GM19463 (cell line): ENCODE measurements around the gene UQCRQ.

Experiments
- ATAC-seq: cut with Tn5 transposase; IDR thresholded peaks from one replicate; pipeline ENCODE4 v1.9.1; 2021; ENCODE audit warnings: mild to moderate bottlenecking, moderate library complexity; ENCODE audit not compliant: unreplicated experiment

UQCRQ gene

DNA sequence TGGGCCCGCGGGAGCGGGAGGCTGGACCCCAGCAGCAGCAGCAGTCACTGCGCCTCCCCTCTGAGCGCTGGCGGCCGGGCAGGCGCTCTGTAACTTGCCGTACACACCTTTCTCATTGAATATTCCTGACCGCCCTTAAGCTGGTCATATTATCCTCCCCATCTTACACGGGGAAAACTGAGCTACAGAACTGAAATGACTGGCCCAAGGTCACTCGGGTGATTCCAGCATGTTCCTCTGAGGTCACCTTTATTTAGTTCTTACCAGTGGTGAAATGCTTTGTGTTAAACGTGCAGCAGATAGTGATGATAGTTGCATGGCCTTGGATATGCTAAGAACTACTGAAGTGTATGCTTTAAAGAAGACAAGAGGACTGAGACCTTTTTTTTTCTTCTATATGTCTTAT, 607 bp downstream of the UQCRQ start:
- ATAC-seq = no peak

DNA sequence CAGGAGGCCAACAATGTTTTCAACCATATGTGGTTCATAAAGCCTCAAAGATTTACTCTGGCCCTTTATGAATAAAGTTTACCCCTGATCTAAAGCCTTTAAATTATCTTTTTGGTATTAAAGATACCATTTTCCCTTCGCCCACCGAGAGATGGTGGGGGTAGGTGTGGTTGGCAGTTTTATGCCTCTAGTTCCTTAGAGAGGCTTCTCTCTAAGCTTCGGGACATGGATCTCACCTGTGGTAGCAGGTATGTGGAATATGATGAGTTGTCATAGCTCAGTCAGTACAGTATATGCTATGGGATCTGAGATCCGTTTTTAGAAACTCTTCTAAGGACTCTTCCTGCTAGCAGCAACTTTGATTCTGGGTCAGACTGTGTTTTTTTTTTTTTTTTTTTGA, 2.3 kb downstream of the UQCRQ start:
- ATAC-seq = no peak

- no peak for ATAC-seq
These were observed 4.4 kb downstream of the UQCRQ start for GRCh38 chr5:132870801-132871200.

- ATAC-seq = no peak
These were observed 5.2 kb downstream of the UQCRQ start for GRCh38 chr5:132871459-132872284.

DNA sequence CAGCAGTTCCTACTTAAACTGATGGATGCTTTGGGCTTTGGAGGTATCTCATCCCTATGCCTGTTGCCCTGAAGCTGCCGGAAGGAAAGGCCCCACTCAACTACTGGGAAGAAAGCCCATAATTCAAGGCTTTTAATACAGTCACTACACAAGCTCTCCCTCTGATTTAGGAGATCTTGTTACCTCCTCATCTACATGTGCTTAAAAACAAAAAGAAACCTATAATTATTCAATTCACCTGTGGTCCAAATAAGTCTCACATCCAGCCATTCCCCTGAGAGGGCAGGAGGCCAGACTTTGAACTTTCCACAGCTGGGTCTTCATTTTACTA, 6.3 kb downstream of the UQCRQ start:
- ATAC-seq = no peak

DNA sequence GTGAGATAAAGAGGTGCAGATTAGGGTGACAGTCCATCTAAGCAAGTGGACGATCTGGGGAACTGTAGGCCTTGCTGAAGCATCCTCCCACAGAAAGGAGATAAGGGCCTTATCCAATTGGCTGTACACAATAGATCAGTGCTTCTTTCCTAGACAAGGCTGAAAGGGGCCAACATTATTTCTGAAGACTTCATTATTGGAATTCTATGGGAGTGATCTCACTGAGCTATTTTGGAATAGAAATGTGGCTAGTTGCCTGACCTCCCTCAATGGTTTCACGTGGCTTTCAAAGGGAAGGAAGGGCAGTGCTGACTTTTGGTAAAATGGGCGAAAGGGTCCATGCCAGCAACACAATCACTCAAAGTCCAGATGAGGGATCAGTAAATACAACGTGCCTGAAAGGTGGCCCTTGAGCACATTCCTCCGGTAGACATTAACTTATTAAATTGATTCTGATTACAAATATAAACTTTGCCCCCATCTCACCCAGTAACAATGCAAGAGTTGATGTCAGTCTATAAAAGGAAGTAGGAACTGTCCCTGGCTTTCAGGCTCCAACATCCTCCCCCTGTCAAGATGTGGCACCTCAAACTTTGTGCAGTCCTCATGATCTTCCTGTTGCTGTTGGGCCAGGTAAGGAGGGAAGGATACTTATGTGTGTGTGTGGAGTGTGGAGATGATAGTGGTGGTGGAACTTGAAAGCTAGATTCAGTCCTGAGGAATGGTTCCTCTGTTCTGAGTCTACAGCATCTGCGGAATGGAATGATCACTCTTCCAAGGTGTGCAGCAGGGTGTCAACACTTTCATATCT, 6.9 kb downstream of the UQCRQ start, which contains the start of gene LEAP2:
LEAP2 (plus strand) TSS at position 550 of the 811 bp plus-strand sequence; CDS start at position 577, 27 bp downstream.
- no peak for ATAC-seq

DNA sequence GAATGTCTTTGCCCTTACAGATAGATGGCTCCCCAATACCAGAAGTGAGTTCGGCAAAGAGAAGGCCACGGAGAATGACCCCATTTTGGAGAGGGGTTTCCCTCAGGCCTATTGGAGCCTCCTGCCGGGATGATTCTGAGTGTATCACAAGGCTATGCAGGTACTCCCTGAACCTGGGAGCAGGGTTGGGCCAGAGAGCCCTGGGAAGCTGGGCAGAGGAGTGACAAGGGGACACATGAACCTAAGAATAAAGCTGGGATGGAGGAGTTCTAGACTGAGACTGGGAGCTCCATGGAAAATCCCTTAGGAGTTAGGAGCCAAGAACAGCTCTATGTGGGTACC, 7.5 kb downstream of the UQCRQ start:
- no peak for ATAC-seq

DNA sequence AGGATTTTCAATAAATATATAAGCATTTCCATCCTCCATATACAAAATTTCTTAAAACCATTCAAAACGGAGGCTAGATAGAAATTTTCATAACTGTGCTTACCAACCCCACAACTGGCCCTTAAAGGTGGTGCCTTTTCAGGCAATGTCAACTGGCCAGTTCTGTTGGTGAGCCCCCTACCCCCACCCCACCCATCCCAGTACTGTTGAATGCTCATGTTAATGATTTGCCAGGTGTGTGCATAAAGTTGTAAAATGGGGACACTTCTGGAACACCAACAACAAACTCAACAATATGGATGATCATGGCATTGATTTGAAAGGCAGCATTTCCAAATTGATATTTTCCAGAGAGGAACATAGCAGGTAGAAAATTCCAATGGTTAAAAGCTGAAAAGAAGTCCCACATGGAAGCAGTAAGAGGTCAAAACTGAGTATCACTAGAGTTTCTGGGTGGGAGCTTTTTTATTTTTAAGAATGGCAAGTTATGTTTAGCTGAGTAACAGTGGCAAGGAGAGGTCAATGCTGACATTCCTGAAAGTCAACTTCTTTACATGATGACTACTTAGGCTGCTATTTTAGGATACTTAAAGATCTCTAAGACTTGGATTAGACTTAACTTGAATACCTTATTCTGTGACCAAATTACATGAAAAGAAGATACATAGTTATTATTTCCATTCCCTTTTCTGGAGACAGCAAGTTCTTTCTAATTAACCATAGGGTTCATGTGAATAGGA, 9.7 kb downstream of the UQCRQ start:
- ATAC-seq = no peak

DNA sequence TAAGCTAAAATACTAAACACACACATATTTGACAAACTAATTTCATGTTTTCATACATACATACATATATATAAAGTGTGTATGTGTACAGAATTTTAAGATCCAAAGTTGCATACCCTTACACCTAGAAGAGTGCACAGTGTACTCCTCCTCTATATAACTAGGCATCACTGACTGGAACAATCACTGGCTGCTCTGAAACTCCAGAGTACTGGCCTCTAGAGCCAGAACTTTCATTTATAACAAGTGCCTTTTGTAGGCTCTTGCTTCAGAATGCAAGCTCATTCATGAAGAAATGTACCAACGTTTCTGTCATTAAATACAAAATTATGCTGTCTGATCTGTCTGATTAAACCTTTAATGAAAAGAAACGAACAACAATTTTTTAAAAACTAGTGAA, 11.0 kb downstream of the UQCRQ start:
- ATAC-seq = no peak

DNA sequence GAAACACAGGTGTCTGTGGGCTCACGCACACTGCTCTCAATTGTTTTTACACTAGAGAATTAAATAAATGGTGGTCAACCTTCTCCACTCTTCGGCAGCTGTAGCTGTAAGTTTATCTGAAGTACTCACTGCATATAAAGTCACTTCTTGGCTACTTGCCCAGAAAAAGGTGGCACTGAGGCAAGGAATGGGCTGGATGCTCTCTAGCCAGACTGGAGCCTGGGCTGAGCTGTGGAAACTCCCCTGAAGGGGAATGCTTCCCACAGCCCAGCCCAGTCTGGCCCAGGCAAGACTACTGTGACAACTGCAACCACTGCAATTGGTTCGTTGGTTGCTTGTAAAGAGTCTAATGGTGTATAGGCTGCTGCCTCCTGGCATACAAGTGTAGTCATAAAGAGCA, 11.5 kb downstream of the UQCRQ start:
- no peak for ATAC-seq

DNA sequence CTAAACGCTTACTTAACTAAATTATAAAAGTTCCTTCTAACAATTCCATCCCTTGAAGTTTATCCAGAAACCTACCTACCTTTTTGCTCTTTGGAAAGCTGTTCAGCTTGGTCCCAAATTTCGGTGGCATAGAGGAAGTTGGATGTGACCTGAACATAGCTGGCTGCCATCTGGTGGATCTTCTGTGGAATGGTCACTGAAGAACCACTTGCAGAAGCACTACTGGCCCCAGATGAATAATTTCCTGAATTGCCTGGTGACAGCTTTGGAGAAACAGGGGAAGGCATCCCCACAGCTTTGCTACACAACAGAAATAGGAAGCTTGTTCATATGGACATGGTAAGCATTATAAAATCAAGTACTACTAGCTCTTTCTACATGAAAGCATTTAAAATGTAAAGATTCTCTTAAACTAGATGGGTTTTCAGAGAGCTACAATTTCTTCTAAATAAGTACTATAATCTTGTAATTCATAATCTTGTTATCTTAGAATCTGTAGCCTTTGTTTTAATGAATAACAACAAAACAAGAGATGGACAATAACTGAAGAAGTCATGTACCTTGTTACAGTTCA, 16.9 kb downstream of the UQCRQ start:
- no peak for ATAC-seq

GRCh38 chr5:132884548-132884947, 18.1 kb downstream of the UQCRQ start:
- ATAC-seq = no peak

DNA sequence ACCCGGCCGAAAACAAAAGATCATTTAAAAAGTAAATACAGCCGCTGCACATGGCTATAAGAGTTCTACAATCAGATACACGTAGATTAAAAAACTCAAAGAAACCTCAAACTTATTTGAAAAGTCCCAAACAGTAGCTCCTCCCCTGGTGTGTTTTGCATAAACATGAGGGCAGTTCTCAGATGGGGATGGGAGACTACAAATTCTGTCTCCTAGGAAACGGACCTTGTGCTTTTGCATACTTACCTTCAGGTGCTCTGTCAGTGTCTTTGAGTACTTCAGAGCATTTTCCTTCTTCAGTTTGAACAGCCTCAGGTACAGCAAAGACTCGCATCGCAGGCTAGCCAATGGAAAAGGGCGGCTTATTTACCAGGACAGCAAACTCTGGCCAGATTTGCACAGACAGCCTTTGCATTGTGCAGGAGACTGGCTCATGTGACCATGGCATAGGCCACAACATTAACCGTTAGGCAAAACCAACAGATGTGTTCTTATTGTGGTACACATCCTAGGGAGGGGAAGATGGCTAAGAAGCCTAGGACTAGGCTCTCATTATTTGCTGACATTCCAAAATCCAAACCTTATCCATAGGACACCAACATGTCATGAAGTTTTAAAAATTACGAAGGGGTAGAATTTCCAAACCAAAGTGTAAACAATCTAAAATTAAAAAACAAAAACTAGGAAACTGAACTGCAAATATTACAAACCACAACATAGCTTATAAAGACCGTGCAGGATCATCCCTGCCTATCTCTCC, 19.8 kb downstream of the UQCRQ start:
- no peak for ATAC-seq

GRCh38 chr5:132887283-132887682, 20.8 kb downstream of the UQCRQ start:
- no peak for ATAC-seq

GRCh38 chr5:132889501-132889900, 23.1 kb downstream of the UQCRQ start:
- ATAC-seq = no peak

DNA sequence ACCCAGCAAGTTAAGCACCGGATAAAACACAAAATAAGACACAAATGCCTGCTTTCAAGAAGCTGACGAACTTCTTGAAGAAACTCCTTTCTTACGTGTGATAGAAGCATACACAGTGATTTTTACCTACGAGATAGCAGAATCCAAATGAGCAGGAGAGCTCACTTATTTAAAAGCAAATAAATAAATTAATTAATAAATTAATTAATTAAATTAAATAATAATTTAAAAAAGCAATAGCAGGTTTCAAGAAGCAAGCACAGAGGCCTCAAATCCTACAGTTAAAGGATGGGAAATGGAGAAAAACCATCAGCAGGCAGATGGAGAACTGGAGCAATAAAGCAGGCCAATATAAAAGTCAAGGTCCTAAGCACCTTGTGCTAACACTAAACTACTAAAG, 24.4 kb downstream of the UQCRQ start:
- ATAC-seq = no peak

GRCh38 chr5:132895719-132896305, 29.4 kb downstream of the UQCRQ start:
- no peak for ATAC-seq

DNA sequence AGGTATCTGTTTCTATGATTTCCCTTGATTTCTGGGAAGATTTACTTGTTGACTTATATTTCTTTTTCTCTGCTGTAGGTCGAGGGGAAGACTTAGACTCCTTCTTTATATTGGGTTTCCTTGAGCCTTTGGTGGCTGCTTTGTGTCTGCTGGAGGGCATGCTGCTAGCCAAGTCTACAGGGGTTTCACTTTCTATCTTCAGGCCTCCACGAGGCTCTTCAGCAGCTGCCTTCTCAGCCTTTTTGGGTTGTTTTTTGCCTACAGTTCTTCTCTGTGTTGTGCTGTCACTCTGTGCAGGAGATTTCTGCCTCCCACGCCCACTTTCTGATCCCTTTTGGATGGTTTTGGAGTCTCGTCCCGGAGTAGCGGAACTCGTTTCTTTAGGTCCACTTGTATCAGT, 30.2 kb downstream of the UQCRQ start:
- no peak for ATAC-seq

DNA sequence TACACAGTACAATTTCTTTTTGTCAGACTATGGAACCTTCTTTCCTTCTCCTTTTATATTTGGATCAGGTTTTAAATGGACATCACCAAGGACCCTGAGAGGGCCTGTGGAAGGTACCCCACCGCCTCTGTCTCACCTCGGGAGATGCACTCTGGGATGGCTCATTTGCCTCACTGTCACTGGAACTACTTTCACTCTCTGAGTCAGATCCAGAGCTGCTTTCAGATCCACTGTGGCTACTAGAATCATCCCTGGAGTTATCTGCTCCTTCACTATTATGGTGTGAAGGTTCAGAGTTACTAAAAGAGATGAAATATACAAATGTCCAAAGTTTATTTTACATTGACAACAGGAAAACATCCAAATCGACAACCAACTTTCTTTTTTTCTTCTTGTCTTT, 31.7 kb downstream of the UQCRQ start:
- ATAC-seq = no peak

DNA sequence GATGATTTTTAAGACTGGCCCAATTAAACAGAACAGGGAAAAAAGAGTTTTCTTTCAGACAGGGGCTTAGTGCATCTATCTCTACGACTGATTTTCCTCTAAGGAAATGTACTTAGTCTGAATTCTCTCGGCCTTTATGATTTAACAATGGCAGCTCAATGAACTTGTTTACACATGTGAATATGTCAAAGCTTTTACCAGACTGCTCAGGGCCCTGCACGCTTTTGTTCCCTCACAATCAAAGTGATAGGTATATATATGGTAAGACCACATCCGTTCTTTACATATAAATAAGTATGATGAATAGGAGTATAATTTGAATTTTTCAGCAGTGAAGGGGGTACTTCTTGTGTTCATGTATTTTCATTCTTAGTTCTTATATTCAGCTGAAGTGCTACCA, 34.6 kb downstream of the UQCRQ start:
- no peak for ATAC-seq
